Fibroblast of mammary gland (primary cell): Measurements from ENCODE around the gene RSRC1.

ENCODE experiments used
- DNase-seq: peaks from one replicate; pipeline ENCODE4 v3.0.0-alpha.2; 2010; ENCODE audit warnings: low read depth
- H3K4me3 ChIP-seq: 2 replicates; pipeline ENCODE4 v1.5.1; 2011; ENCODE audit warnings: low read depth, mild to moderate bottlenecking, low read length, moderate library complexity; ENCODE audit not compliant: control insufficient read depth
- TF ChIP-seq, protein P1 (sequence below): conservative IDR thresholded peaks from 2 replicates; pipeline ENCODE4 v1.5.1; 2011; ENCODE audit warnings: low read depth, low read length, inconsistent platforms; ENCODE audit not compliant: control insufficient read depth, insufficient read depth

The RSRC1 gene

DNA sequence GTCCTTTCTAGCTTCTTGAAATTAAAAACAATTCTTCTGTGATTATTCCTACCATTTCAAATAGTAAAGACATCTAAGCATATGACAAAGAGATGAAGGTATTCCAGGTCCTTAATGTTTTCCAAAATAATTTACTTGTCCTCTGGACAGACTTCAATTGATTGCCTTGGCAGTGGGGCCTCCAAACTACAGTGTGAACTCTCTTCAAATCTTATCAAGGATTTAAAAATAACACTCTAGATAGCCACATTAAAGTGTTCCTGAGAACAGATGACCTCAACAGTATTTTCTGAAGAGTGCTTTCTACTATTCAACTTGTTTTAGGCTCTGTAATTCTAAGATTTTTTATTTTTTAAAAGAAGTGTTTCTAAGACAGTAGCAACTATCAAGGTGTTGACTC, 453.2 kb downstream of the RSRC1 start:
- no peak overlapping the region for H3K4me3 ChIP-seq
- no peak for DNase-seq
- TF ChIP-seq, protein P1, sequence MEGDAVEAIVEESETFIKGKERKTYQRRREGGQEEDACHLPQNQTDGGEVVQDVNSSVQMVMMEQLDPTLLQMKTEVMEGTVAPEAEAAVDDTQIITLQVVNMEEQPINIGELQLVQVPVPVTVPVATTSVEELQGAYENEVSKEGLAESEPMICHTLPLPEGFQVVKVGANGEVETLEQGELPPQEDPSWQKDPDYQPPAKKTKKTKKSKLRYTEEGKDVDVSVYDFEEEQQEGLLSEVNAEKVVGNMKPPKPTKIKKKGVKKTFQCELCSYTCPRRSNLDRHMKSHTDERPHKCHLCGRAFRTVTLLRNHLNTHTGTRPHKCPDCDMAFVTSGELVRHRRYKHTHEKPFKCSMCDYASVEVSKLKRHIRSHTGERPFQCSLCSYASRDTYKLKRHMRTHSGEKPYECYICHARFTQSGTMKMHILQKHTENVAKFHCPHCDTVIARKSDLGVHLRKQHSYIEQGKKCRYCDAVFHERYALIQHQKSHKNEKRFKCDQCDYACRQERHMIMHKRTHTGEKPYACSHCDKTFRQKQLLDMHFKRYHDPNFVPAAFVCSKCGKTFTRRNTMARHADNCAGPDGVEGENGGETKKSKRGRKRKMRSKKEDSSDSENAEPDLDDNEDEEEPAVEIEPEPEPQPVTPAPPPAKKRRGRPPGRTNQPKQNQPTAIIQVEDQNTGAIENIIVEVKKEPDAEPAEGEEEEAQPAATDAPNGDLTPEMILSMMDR: no peak

DNA sequence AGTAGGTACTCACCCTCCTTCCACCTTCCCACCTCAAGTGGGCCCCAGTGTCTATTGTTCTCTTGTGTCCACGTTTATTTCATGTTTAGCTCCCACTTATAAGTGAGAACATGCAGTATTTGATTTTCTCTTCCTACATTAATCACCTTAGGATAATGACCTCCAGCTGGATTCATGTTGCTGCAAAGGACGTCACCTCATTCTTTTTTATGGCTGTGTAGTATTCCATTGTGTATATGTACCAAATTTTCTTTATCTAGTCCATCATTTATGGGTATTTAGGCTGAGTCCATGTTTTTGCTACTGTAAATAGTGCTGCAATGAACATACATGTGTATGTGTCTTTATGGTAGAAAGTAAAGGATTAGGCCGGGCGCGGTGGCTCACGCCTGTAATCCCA, 455.2 kb downstream of the RSRC1 start:
- TF ChIP-seq, protein P1: no peak
- no peak for DNase-seq
- H3K4me3 ChIP-seq: no peak overlapping the region

DNA sequence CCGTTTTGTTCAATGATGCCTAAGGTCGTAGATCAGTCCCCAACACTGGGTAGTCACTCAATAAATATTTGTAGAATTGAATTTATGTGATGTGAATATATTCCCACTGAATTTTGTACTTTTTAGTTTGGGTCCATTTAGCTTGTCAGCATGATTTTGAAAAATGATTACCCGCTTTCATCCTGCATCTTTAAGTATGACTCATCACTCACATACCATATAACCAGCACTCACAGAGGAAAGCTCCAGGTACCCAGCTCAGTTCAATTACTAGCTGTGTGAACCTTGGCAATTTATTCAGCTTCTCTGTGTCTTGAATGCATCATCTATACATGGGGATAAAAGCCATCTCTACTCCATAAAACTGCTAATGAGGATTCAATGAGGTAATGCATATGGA, 458.9 kb downstream of the RSRC1 start:
- TF ChIP-seq, protein P1: no peak
- no peak overlapping the region for H3K4me3 ChIP-seq
- DNase-seq: peak; percentile 12

DNA sequence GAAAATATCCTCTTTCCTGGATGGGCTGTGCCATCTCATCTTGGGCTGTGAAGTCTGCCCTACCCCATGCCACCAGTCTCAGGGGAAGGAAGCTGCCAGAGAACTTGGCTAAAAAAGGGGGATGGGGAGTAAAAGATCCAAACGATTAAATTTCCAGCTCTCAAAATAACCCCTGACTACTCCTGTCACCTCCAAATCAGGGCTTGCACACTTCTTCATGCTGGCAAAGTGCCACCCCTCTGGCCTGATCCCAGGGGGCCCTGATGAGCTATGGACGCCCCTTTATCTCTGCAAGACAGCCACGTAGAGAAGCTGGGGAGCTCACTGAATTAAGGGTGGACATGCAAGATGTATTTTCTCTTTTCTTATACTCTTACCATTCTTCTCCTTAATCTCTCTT, 459.9 kb downstream of the RSRC1 start:
- DNase-seq: no peak

DNA sequence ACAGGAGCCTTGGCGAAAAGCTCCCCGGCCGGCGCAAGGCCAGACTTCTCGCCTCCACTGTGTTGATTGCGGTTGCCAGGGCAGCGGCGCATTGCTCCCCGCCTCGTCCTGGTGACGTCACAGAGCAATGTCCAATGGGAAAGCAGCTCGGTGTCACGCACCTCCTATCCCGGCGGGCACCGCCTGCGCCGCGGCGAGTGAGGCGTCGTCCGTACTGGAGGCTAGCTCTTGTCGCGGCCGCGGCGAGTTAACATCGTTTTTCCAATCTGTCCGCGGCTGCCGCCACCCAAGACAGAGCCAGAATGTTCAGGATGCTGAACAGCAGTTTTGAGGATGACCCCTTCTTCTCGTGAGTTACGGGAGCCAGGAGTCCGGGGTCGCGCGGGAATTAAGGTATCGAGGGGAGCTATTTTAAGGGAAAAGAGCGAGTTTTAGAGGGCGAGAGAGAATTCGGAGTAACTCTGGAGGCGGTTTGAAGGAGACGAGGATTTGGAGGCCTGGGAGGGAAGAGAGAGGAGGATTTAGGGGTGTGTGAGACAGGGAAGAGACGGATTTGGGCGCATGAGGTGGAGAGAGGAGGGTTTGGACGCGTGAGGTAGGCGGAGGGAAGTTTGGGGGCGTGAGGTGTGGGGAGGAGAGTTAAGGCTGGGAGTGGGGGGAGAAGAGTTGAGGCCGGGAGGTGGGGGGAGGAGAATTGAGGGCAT, 461.3 kb downstream of the RSRC1 start, which contains the start of gene MLF1:
Gene MLF1 (plus strand): TSS at position 196 of the 704 bp plus-strand sequence. CDS start 107 bp downstream, at position 303.
- peak within 1 kb of the TSS; percentile 71 for H3K4me3 ChIP-seq
- TF ChIP-seq, protein P1: no peak
- peak; percentile 92 for DNase-seq

More for the DNA sequence above, 459.9 kb downstream of the RSRC1 start:
- no peak overlapping the region for H3K4me3 ChIP-seq
- TF ChIP-seq, protein P1: no peak

DNA sequence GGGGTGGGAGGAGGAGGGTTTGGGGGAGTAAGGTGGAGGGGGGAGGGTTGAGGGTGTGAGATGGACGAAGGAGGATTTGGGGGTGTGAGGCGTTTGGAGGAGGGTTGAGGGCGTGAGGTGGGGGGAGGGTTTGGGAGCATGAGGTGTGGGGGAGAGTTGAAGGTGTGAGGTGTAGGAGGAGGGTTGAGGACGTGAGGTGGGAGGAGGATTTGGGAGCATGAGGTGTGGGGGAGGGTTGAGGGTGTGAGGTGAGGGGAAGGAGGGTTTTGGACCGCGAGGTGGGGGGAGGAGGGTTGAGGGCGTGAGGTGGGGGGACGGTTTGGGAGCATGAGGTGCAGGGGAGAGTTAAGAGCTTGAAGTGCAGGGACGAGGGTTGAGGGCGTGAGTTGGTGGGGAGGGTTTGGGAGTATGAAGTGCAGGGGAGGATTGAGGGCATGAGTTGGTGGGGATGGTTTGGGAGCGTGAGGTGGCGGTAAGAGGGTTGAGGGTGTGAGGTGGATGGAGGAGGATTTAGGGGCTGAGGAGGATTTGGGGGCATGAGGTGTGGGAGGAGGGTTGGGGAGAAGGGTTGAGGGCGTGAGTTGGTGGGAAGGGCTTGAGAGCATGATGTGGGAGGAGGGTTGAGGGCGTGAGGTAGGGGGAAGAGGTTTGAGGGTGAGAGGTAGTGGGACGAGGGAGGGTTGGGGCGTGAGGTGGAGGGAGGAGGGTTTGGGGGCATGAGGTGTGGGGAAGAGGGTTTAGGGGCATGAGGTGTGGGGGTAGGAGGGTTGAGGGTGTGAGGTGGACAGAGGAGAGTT, 462.3 kb downstream of the RSRC1 start:
- TF ChIP-seq, protein P1: no peak
- H3K4me3 ChIP-seq: no peak overlapping the region
- DNase-seq: no peak
